ENCODE measurements around the gene NHEJ1. TPM values are rescaled to one million over a fixed set of nuclear protein-coding genes. Genes with fewer than 3 reads are reported as not detected.

Gene NHEJ1
- total RNA-seq, 6 experiments from 2014 or later = 5.8 to 16.7 (median 10.9) TPM

- no peaks in the 10 kb centered on the region for H3K9me3 ChIP-seq
- H3K27me3 ChIP-seq = no peaks in the 10 kb centered on the region
- ATAC-seq (no peak), DNase-seq (no peak)
- no peak overlapping the region for H3K4me3 ChIP-seq
- intact Hi-C loops (cut with DNase I) = loop anchor here in 1 of 2 donors (5.0 kb wide), 1 partner anchor 133 kb away; no protein-coding TSS in a partner anchor
- peaks cover 0 to 15% (median 1%) of the 10 kb centered on the region in 4 donors for H3K36me3 ChIP-seq
- no peak overlapping the region for H3K27ac ChIP-seq
- TF ChIP-seq POLR2A (IDR thresholded peaks at IDR 0.05) = no peak
- H3K4me1 ChIP-seq = peaks cover 0 to 18% (median 6%) of the 10 kb centered on the region in 4 donors
Measured at GRCh38 chr2:219168932-219169331, 8.3 kb upstream of the NHEJ1 start.

- no peak for ATAC-seq
Measured at GRCh38 chr2:219168526-219168925, 7.9 kb upstream of the NHEJ1 start.

GRCh38 chr2:219167997-219168396 is 7.4 kb upstream of the NHEJ1 start:
- ATAC-seq (no peak), DNase-seq (no peak)
- H3K4me3 ChIP-seq = no peak overlapping the region
- 68% methylated on average over 5 of the region's 5 CpGs for WGBS (ENCODE audit: insufficient coverage, low coverage, low lambda C conversion rate, missing lambda C conversion rate)
- TF ChIP-seq CTCF (IDR thresholded peaks at IDR 0.05) (no peak), POLR2A (IDR thresholded peaks at IDR 0.05) (no peak)
- intact Hi-C loops (cut with DNase I) = loop anchor here in 1 of 2 donors (5.0 kb wide), 1 partner anchor 134 kb away; no protein-coding TSS in a partner anchor
- no peaks in the 10 kb centered on the region for H3K27me3 ChIP-seq
- H3K36me3 ChIP-seq = peaks cover 0 to 7% (median 1%) of the 10 kb centered on the region in 4 donors
- H3K27ac ChIP-seq = no peak overlapping the region
- H3K4me1 ChIP-seq = peaks cover 0 to 18% (median 6%) of the 10 kb centered on the region in 4 donors
- H3K9me3 ChIP-seq = no peaks in the 10 kb centered on the region

More at GRCh38 chr2:219168526-219168925, 7.9 kb upstream of the NHEJ1 start:
- peaks cover 0 to 12% (median 1%) of the 10 kb centered on the region in 4 donors for H3K36me3 ChIP-seq
- no peaks in the 10 kb centered on the region for H3K9me3 ChIP-seq
- WGBS (ENCODE audit: insufficient coverage, low coverage, low lambda C conversion rate, missing lambda C conversion rate) = 50% methylated on average over 2 of the region's 6 CpGs
- no peak overlapping the region for H3K4me3 ChIP-seq
- H3K4me1 ChIP-seq = peaks cover 0 to 18% (median 6%) of the 10 kb centered on the region in 4 donors
- DNase-seq = no peak
- no peaks in the 10 kb centered on the region for H3K27me3 ChIP-seq
- TF ChIP-seq CTCF (IDR thresholded peaks at IDR 0.05) (no peak), POLR2A (IDR thresholded peaks at IDR 0.05) (no peak)
- intact Hi-C loops (cut with DNase I) = loop anchor here in 1 of 2 donors (5.0 kb wide), 1 partner anchor 134 kb away; no protein-coding TSS in a partner anchor
- H3K27ac ChIP-seq = no peak overlapping the region

- Histone ChIP-seq H3K4me3 (no peak overlapping the region), H3K4me1 (peaks cover 0 to 12% (median 4%) of the 10 kb centered on the region in 4 donors), H3K9me3 (no peaks in the 10 kb centered on the region), H3K27ac (no peak overlapping the region), H3K27me3 (no peaks in the 10 kb centered on the region), H3K36me3 (no peaks in the 10 kb centered on the region)
- intact Hi-C loops (cut with DNase I) = loop anchor here in 1 of 2 donors (5.0 kb wide), 1 partner anchor 137 kb away; no protein-coding TSS in a partner anchor
- DNase-seq (no peak), ATAC-seq (no peak)
- 89% methylated on average over 6 of the region's 10 CpGs for WGBS (ENCODE audit: insufficient coverage, low coverage, low lambda C conversion rate, missing lambda C conversion rate)
- TF ChIP-seq POLR2A (IDR thresholded peaks at IDR 0.05) = no peak
- TF ChIP-seq CTCF (IDR thresholded peaks at IDR 0.05) = no peak
Measured at GRCh38 chr2:219165058-219165911, 4.7 kb upstream of the NHEJ1 start.

- DNase-seq = no peak
- no peak for ATAC-seq
- H3K4me1 ChIP-seq = peaks cover 0 to 11% (median 2%) of the 10 kb centered on the region in 4 donors
- intact Hi-C loops (cut with DNase I) = loop anchor here (5.0 kb wide), 2 partner anchors 49 to 134 kb away; no protein-coding TSS in a partner anchor
- no peaks in the 10 kb centered on the region for H3K9me3 ChIP-seq
- H3K36me3 ChIP-seq = no peaks in the 10 kb centered on the region
- no peak overlapping the region for H3K4me3 ChIP-seq
- TF ChIP-seq POLR2A (IDR thresholded peaks at IDR 0.05) (no peak), CTCF (IDR thresholded peaks at IDR 0.05) (no peak)
- no peak overlapping the region for H3K27ac ChIP-seq
- H3K27me3 ChIP-seq = no peaks in the 10 kb centered on the region
- 85% methylated on average over 5 of the region's 6 CpGs for WGBS (ENCODE audit: insufficient coverage, low coverage, low lambda C conversion rate, missing lambda C conversion rate)
Measured at GRCh38 chr2:219163156-219163555, 2.5 kb upstream of the NHEJ1 start.
